ENCODE data around the gene GSE1. TPM values are rescaled to one million over a fixed set of nuclear protein-coding genes. Genes with fewer than 3 reads are reported as not detected.

The GSE1 gene
- total RNA-seq, 4 donors from 2014 or later, result 79.7 to 196 (median 143) TPM

DNA sequence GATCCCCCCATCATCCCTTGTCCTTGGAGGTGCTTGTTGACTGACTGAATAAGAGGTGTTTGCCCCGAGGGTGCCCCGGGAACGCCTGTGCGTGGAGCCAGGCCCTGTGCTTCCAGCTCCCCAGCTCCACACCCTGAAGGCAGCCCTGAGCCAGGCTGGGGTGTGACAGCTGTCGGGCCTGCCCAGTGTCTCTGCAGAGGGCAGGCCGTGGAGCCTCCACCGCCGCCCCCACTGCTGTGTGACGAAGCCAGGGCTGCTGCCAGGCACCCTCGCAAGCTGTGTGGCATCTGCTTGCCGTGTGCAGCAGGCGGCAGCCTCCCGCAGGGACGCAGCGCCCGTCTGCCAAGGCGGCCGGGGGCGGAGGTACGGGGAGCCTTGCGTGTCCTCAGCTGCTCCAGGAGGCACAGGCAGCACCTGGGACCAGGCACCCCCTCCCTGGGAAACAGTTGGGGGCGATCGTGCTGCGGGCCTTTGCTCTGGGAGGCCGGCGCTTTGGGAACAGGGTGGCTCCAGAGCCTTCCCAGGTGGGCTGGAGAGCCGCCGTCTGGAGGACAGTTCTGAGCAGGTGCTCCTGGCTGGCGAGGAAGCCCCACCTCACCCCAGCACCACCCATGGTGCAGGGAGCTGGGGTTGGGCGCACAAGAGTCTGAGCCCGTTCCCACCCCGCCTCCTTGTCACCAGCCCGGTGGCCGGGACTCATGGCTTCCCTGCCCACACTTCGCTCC is 26.6 kb downstream of the GSE1 start:
- H3K27ac ChIP-seq, result no peak overlapping the region
- H3K4me1 ChIP-seq, result peaks cover 0 to 25% (median 0%) of the 10 kb centered on the region in 4 donors
- H3K9me3 ChIP-seq, result no peaks in the 10 kb centered on the region
- no peaks in the 10 kb centered on the region for H3K27me3 ChIP-seq
- peaks cover 0 to 13% (median 0%) of the 10 kb centered on the region in 3 donors for H3K36me3 ChIP-seq
- DNase-seq, result peak in 1 of 3 donors; percentile 70
- no peak for TF ChIP-seq POLR2A (IDR thresholded peaks at IDR 0.05)
- TF ChIP-seq, protein P1, sequence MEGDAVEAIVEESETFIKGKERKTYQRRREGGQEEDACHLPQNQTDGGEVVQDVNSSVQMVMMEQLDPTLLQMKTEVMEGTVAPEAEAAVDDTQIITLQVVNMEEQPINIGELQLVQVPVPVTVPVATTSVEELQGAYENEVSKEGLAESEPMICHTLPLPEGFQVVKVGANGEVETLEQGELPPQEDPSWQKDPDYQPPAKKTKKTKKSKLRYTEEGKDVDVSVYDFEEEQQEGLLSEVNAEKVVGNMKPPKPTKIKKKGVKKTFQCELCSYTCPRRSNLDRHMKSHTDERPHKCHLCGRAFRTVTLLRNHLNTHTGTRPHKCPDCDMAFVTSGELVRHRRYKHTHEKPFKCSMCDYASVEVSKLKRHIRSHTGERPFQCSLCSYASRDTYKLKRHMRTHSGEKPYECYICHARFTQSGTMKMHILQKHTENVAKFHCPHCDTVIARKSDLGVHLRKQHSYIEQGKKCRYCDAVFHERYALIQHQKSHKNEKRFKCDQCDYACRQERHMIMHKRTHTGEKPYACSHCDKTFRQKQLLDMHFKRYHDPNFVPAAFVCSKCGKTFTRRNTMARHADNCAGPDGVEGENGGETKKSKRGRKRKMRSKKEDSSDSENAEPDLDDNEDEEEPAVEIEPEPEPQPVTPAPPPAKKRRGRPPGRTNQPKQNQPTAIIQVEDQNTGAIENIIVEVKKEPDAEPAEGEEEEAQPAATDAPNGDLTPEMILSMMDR (IDR thresholded peaks at IDR 0.05), result no peak
- no peak overlapping the region for H3K4me3 ChIP-seq

DNA sequence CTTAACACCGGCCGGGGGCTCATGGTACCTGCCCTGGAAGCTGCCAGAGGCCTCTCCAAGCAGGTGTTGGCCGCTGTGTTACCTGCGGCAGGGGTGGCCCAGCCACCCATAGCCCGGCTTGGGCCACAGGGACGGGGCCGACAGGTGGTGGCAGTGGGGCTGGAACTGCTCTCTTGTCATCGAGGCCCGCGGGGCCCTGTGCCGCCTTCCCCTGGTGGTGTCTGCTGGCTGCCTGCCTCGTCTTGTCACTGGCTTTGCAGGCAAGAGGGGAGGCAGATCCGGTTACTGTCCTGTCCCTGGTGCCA is 27.1 kb downstream of the GSE1 start:
- Histone ChIP-seq H3K4me3 (no peak overlapping the region), H3K4me1 (peaks cover 0 to 31% (median 0%) of the 10 kb centered on the region in 4 donors), H3K27me3 (no peaks in the 10 kb centered on the region), H3K9me3 (no peaks in the 10 kb centered on the region), H3K27ac (no peak overlapping the region), H3K36me3 (peaks cover 0 to 13% (median 0%) of the 10 kb centered on the region in 3 donors)
- no peak for TF ChIP-seq POLR2A (IDR thresholded peaks at IDR 0.05)
- TF ChIP-seq, protein P1 (IDR thresholded peaks at IDR 0.05), result no peak
- DNase-seq, result no peak

DNA sequence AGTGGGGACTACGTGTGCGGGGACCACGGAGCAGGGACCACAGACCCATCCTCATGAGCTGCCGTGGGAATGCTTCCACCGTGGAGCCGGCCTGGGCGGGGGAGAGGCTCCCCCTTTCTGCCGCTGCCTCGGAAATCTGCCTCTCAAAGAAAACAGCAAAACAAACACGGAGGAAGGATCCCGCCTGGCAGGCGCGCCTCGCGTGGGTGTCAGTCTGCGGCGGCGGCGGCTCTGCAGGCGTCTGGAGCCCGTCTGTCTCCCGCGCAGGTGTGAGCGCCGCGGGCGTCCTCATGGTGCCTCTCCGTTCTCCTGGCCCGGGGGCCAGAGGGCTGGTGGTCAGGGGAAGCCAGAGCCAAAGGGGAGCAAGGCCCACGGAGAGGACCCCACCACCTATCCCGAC is 27.5 kb downstream of the GSE1 start:
- Histone ChIP-seq H3K4me1 (peaks cover 0 to 34% (median 0%) of the 10 kb centered on the region in 4 donors), H3K9me3 (no peaks in the 10 kb centered on the region), H3K27me3 (no peaks in the 10 kb centered on the region), H3K4me3 (no peak overlapping the region), H3K36me3 (peaks cover 0 to 13% (median 0%) of the 10 kb centered on the region in 3 donors), H3K27ac (no peak overlapping the region)
- DNase-seq, result no peak
- no peak for TF ChIP-seq POLR2A (IDR thresholded peaks at IDR 0.05)
- TF ChIP-seq, protein P1 (IDR thresholded peaks at IDR 0.05), result no peak

DNA sequence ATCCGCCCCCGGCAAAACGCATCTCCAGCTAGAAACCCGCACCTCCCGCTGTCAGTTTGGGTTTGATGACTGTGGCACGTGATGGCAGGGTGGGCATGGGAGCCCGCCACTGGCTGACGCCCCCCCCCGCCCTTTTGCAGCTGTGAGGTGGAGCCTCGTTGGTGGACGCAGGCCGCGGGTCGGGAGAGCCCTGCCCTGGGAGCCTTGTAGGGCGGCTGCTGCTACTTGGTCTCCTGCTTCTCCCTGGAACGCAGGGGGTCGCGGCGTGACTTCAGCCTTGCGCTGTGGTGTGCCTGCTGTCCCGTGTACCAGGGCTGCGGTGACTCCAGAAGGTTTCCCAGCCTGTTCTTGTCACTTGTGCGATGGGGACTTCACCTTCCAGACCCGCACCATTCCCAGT is 28.2 kb downstream of the GSE1 start:
- peaks cover 0 to 36% (median 0%) of the 10 kb centered on the region in 4 donors for H3K4me1 ChIP-seq
- no peak for TF ChIP-seq POLR2A (IDR thresholded peaks at IDR 0.05)
- TF ChIP-seq, protein P1 (IDR thresholded peaks at IDR 0.05), result no peak
- peaks cover 0 to 7% (median 0%) of the 10 kb centered on the region in 3 donors for H3K36me3 ChIP-seq
- H3K27me3 ChIP-seq, result no peaks in the 10 kb centered on the region
- H3K27ac ChIP-seq, result peak overlapping the region in 1 of 4 donors; percentile 16
- DNase-seq, result no peak
- no peaks in the 10 kb centered on the region for H3K9me3 ChIP-seq
- no peak overlapping the region for H3K4me3 ChIP-seq

DNA sequence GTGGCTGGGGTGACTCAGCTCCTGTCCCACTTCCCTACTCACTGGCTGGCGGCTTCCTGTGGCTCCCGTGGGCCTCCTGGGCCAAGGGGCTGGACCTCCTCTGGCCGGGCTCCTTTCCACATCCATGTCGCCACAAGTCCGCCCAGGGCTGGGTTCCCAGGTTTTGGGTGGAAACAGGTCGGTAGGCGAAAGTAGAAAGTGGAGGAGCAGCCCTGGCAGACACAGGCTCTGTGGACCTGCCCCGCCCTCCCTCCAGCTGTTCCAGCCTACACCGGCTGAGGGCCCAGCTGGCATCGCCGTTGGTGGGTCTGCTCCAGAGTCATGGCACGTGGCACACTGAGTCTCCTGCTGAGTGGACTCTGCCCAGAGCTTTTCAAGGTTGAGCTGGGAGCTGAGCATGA is 28.7 kb downstream of the GSE1 start:
- peak overlapping the region in 1 of 4 donors; percentile 16 for H3K27ac ChIP-seq
- H3K36me3 ChIP-seq, result peaks cover 0 to 5% (median 0%) of the 10 kb centered on the region in 3 donors
- no peak overlapping the region for H3K4me3 ChIP-seq
- DNase-seq, result peak in 2 of 3 donors; percentile 83 to 87
- no peaks in the 10 kb centered on the region for H3K9me3 ChIP-seq
- H3K4me1 ChIP-seq, result peaks cover 0 to 36% (median 0%) of the 10 kb centered on the region in 4 donors
- no peaks in the 10 kb centered on the region for H3K27me3 ChIP-seq
- TF ChIP-seq, protein P1 (IDR thresholded peaks at IDR 0.05), result peak in 2 of 6 experiments; percentile 17 to 21
- no peak for TF ChIP-seq POLR2A (IDR thresholded peaks at IDR 0.05)
